ENCODE measurements around the gene NSRP1.

- TF ChIP-seq CTCF (IDR thresholded peaks at IDR 0.05) (no peak), POLR2A (IDR thresholded peaks at IDR 0.05) (no peak), POLR2AphosphoS5 (IDR thresholded peaks at IDR 0.05; ENCODE audit: insufficient read depth in 1 of 2, low read depth in 1 of 2) (no peak)
These were observed 33.8 kb upstream of the NSRP1 start for GRCh38 chr17:30082773-30083172.
